ENCODE measurements around the gene COLEC11.

GRCh38 chr2:3656762-3657721 lies 62.1 kb downstream of the COLEC11 start:
- TF ChIP-seq, protein P1, sequence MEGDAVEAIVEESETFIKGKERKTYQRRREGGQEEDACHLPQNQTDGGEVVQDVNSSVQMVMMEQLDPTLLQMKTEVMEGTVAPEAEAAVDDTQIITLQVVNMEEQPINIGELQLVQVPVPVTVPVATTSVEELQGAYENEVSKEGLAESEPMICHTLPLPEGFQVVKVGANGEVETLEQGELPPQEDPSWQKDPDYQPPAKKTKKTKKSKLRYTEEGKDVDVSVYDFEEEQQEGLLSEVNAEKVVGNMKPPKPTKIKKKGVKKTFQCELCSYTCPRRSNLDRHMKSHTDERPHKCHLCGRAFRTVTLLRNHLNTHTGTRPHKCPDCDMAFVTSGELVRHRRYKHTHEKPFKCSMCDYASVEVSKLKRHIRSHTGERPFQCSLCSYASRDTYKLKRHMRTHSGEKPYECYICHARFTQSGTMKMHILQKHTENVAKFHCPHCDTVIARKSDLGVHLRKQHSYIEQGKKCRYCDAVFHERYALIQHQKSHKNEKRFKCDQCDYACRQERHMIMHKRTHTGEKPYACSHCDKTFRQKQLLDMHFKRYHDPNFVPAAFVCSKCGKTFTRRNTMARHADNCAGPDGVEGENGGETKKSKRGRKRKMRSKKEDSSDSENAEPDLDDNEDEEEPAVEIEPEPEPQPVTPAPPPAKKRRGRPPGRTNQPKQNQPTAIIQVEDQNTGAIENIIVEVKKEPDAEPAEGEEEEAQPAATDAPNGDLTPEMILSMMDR (IDR thresholded peaks at IDR 0.05): no peak
- no peak for TF ChIP-seq POLR2A (IDR thresholded peaks at IDR 0.05)
